Endodermal cell (in vitro differentiated cells): ENCODE results near the gene SPACA9. TPM values are rescaled to one million over a fixed set of nuclear protein-coding genes. Genes with fewer than 3 reads are reported as not detected.

ENCODE experiments used
- DNase-seq: peaks from one replicate; pipeline ENCODE4 v3.0.0-alpha.2; 2017
- H3K27ac ChIP-seq: 2 replicates; pipeline ENCODE4 v1.5.1; 2013; ENCODE audit warnings: mild to moderate bottlenecking, low read depth, low read length, moderate library complexity
- H3K27me3 ChIP-seq: 2 replicates; pipeline ENCODE4 v1.6.1; 2013; ENCODE audit warnings: mild to moderate bottlenecking, low read length, moderate library complexity; ENCODE audit not compliant: insufficient read depth, control insufficient read depth, poor library complexity, severe bottlenecking
- H3K36me3 ChIP-seq: 2 replicates; pipeline ENCODE4 v1.7.0; 2013; ENCODE audit warnings: mild to moderate bottlenecking, low read length, moderate library complexity; ENCODE audit not compliant: control insufficient read depth, insufficient read depth
- H3K4me1 ChIP-seq: one replicate; pipeline ENCODE4 v1.7.0; 2013; ENCODE audit warnings: low read length; ENCODE audit not compliant: control insufficient read depth, insufficient read depth
- H3K4me3 ChIP-seq: 2 replicates; pipeline ENCODE4 v1.5.1; 2013; ENCODE audit warnings: mild to moderate bottlenecking, low read length, moderate library complexity
- H3K9ac ChIP-seq: 2 replicates; pipeline ENCODE4 v1.6.1; 2013; ENCODE audit warnings: mild to moderate bottlenecking, low read length, moderate library complexity; ENCODE audit not compliant: poor library complexity, severe bottlenecking; ENCODE audit errors: extremely low read depth
- H3K9me3 ChIP-seq: 2 replicates; pipeline ENCODE4 v1.6.1; 2013; ENCODE audit warnings: mild to moderate bottlenecking, low read length, moderate library complexity; ENCODE audit not compliant: control insufficient read depth
- H3K27ac Mint-ChIP-seq: 2 replicates; pipeline ENCODE4 v1.8.0; 2020; ENCODE audit warnings: mixed read lengths
- H3K27me3 Mint-ChIP-seq: 2 replicates; pipeline ENCODE4 v1.8.0; 2021; ENCODE audit warnings: mild to moderate bottlenecking, mixed read lengths; ENCODE audit not compliant: insufficient read depth
- H3K36me3 Mint-ChIP-seq: 2 replicates; pipeline ENCODE4 v1.8.0; 2020; ENCODE audit warnings: low read depth, mixed read lengths
- H3K4me1 Mint-ChIP-seq: 2 replicates; pipeline ENCODE4 v1.8.0; 2020; ENCODE audit warnings: mixed read lengths
- H3K4me3 Mint-ChIP-seq: 2 replicates; pipeline ENCODE4 v1.8.0; 2020; ENCODE audit warnings: mild to moderate bottlenecking, moderate library complexity, mixed read lengths
- H3K9me3 Mint-ChIP-seq: 2 replicates; pipeline ENCODE4 v1.8.0; 2020; ENCODE audit warnings: mild to moderate bottlenecking, mixed read lengths
- WGBS, 2 experiments: methylation state at CpG; one replicate each; pipeline versions ENCODE4 v1.1.5 to v1.1.7; 2013; ENCODE audit warnings: missing lambda C conversion rate in 2 of 2, mixed read lengths in 1 of 2; ENCODE audit not compliant: insufficient coverage in 1 of 2, insufficient read length in 1 of 2; 5-methylcytosine and 5-hydroxymethylcytosine counted together
- total RNA-seq, 2 donors: library from RNA; stranded (reverse); fragmentation: NEBNext Ultra II Directional in 1 of 2; extraction: Animal tissue kit (Norgen Biotek cat#: 25700) in 1 of 2; gene quantifications; 2 replicates in 1 of 2; 3 replicates in 1 of 2; pipeline ENCODE4 v1.2.1, GENCODE V29; 2021
- TF ChIP-seq, protein P1 (sequence below): fragments of 200-600 bp; sonication (generic); conservative IDR thresholded peaks from 2 replicates; pipeline ENCODE4 v1.5.0; 2021; ENCODE audit warnings: antibody characterized with exemption, mild to moderate bottlenecking

SPACA9 gene
- total RNA-seq, 2 donors from 2014 or later: 3.1 to 3.4 TPM

DNA sequence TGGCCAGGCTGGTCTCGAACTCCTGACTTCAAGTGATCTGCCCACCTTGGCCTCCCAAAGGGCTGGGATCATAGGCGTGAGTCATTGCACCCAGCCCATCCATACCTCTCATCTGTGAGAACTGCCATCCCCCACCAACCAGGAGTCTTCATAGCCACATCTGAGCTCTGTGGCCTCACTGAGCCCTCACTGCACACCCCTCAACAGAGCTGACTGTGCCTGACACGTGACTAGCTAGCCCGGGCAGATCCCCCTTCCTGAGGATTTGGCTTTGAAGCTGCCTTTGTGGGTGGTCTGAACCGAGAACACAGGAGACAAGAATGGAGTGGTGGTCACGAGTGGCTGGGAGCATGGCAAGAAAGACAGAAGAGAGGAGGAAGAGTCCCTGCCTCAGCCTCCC, 16.2 kb upstream of the SPACA9 start:
- peaks cover 2% of the 10 kb centered on the region for H3K27me3 Mint-ChIP-seq
- H3K4me1 Mint-ChIP-seq: no peaks in the 10 kb centered on the region
- Histone ChIP-seq H3K9me3 (no peaks in the 10 kb centered on the region), H3K9ac (no peak overlapping the region), H3K4me3 (no peak overlapping the region), H3K4me1 (no peaks in the 10 kb centered on the region), H3K36me3 (no peaks in the 10 kb centered on the region), H3K27me3 (no peaks in the 10 kb centered on the region), H3K27ac (no peak overlapping the region)
- DNase-seq: no peak
- H3K27ac Mint-ChIP-seq: no peak overlapping the region
- no peak overlapping the region for H3K4me3 Mint-ChIP-seq
- TF ChIP-seq, protein P1, sequence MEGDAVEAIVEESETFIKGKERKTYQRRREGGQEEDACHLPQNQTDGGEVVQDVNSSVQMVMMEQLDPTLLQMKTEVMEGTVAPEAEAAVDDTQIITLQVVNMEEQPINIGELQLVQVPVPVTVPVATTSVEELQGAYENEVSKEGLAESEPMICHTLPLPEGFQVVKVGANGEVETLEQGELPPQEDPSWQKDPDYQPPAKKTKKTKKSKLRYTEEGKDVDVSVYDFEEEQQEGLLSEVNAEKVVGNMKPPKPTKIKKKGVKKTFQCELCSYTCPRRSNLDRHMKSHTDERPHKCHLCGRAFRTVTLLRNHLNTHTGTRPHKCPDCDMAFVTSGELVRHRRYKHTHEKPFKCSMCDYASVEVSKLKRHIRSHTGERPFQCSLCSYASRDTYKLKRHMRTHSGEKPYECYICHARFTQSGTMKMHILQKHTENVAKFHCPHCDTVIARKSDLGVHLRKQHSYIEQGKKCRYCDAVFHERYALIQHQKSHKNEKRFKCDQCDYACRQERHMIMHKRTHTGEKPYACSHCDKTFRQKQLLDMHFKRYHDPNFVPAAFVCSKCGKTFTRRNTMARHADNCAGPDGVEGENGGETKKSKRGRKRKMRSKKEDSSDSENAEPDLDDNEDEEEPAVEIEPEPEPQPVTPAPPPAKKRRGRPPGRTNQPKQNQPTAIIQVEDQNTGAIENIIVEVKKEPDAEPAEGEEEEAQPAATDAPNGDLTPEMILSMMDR: no peak
- H3K9me3 Mint-ChIP-seq: no peaks in the 10 kb centered on the region
- 71 to 80% methylated on average over 4 to 6 of the region's 6 CpGs for WGBS, 2 experiments
- no peaks in the 10 kb centered on the region for H3K36me3 Mint-ChIP-seq

DNA sequence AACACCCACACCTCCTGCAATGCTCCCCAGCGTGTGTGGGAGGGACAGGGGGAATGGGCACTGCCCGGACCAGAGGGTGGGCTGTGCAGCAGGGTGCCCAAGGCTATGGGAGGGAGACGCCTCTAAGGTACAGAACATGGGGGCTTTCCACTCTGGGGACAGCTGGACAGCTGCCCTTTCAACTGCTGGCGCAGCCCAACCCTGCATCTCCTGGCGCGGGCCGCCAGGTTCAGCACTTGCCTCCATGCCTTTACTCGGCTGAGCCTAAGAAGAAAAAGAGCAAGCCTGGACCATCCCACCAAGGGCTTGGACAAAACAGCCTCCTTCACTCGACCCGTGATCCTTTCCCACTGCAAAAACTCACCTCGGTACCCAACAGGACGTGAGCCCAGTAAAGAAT, 15.6 kb upstream of the SPACA9 start:
- H3K4me3 Mint-ChIP-seq: no peak overlapping the region
- no peak for DNase-seq
- no peaks in the 10 kb centered on the region for H3K4me1 Mint-ChIP-seq
- H3K36me3 ChIP-seq: no peaks in the 10 kb centered on the region
- no peak overlapping the region for H3K4me3 ChIP-seq
- H3K27me3 ChIP-seq: no peaks in the 10 kb centered on the region
- H3K27ac Mint-ChIP-seq: no peak overlapping the region
- H3K9me3 ChIP-seq: no peaks in the 10 kb centered on the region
- peaks cover 2% of the 10 kb centered on the region for H3K27me3 Mint-ChIP-seq
- no peaks in the 10 kb centered on the region for H3K9me3 Mint-ChIP-seq
- H3K27ac ChIP-seq: no peak overlapping the region
- no peaks in the 10 kb centered on the region for H3K4me1 ChIP-seq
- 80 to 84% methylated on average over 4 to 12 of the region's 12 CpGs for WGBS, 2 experiments
- TF ChIP-seq, protein P1: no peak
- H3K36me3 Mint-ChIP-seq: no peaks in the 10 kb centered on the region
- H3K9ac ChIP-seq: no peak overlapping the region

DNA sequence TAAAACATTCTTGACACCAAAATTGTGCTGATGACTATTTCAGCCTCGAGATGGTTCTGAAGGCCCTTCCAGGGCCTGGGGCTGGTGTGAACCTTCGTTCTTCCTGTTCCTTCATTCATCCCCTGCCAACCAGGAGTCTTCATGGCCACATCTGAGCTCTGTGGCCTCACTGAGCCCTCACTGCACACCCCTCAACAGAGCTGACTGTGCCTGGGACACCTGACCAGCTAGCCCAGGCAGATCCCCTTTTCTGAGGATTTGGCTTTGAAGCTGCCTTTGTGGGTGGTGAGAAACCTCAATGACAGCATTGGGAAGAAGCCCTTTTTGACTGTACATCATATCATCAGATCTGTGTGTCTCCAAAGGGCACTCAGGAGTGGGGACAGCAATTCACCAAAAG, 14.4 kb upstream of the SPACA9 start:
- DNase-seq: no peak
- H3K9me3 Mint-ChIP-seq: no peaks in the 10 kb centered on the region
- H3K4me3 ChIP-seq: no peak overlapping the region
- no peaks in the 10 kb centered on the region for H3K36me3 Mint-ChIP-seq
- H3K9me3 ChIP-seq: no peaks in the 10 kb centered on the region
- no peak overlapping the region for H3K27ac Mint-ChIP-seq
- no peak overlapping the region for H3K27ac ChIP-seq
- no peaks in the 10 kb centered on the region for H3K4me1 Mint-ChIP-seq
- WGBS, 2 experiments: 87 to 100% methylated on average over 2 of the region's 2 CpGs
- no peak overlapping the region for H3K9ac ChIP-seq
- H3K36me3 ChIP-seq: no peaks in the 10 kb centered on the region
- H3K27me3 Mint-ChIP-seq: no peaks in the 10 kb centered on the region
- no peaks in the 10 kb centered on the region for H3K27me3 ChIP-seq
- no peaks in the 10 kb centered on the region for H3K4me1 ChIP-seq
- no peak overlapping the region for H3K4me3 Mint-ChIP-seq
- TF ChIP-seq, protein P1: no peak
